ENCODE results near the gene TRNP1. TPM values are rescaled to one million over a fixed set of nuclear protein-coding genes. Genes with fewer than 3 reads are reported as not detected.

Gene TRNP1
- polyA plus RNA-seq, 1 donor (not counting 4 experiments of a cell fraction or from before 2014, with no cell fraction given), result 164 TPM

DNA sequence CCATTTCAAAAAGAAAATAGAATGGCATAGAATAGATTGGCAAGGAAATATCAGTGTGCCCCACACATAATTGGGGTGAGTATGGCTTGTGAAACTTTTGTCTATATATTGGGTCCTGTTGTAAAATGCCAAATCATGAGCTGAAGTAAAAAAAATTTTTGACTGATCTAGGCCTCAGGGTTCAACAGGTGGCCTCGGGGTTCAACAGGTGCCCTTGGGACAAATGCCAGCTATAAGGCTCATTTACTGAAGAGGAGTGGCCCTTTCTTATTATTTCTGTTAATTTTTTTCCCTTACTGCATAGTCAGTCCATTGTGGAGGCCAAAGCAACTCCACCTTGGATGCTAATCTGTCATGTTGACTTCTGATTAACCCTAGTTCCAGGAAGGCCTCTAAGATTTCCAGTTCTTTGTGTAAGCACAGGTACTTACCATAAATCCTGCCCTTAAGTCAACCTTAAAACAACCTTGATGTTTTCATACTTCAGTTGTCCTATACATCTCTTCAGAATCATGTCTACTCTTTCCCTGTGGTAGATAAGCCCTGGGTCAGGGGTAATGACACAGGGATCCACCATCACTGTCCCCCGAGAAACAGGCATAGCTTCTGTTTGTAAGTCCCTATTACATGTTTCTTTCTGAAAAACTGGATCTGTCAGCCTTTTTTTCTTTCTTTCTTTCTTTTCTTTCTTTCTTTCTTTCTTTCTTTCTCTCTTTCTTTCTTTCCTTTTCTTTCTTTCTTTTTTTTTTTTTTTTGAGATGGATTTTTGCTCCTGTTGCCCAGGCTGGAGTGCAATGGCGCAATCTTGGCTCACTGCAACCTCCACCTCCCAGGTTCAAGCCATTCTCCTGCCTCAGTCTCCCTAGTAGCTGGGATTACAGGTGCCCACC, 16.6 kb upstream of the TRNP1 start:
- Histone ChIP-seq H3K4me2 (ENCODE audit: control insufficient read depth, extremely low read depth, insufficient read depth, low read depth, low read length) (no peak overlapping the region), H2AFZ (ENCODE audit: control insufficient read depth, low read length) (no peak overlapping the region), H3K9me1 (ENCODE audit: control insufficient read depth, extremely low read depth, insufficient read depth, low read length) (peaks cover 3% of the 10 kb centered on the region), H3K9me3 (ENCODE audit: control insufficient read depth, low read depth, low read length) (no peaks in the 10 kb centered on the region), H3K36me3 (ENCODE audit: control insufficient read depth in 2 of 2, extremely low read depth in 1 of 2, insufficient read depth in 2 of 2, low read length in 2 of 2) (no peaks in the 10 kb centered on the region), H3K4me3 (ENCODE audit: control insufficient read depth in 2 of 3, extremely low read depth in 1 of 3, insufficient read depth in 2 of 3, low read depth in 1 of 3, low read length in 3 of 3) (no peak overlapping the region), H3K79me2 (ENCODE audit: control insufficient read depth, insufficient read depth, low read length) (no peaks in the 10 kb centered on the region), H3K27ac (ENCODE audit: control insufficient read depth, insufficient read depth, low read length) (no peak overlapping the region), H3K4me1 (ENCODE audit: control insufficient read depth, extremely low read depth, insufficient read depth, low read length) (no peaks in the 10 kb centered on the region), H3K9ac (ENCODE audit: control insufficient read depth, extremely low read depth, insufficient read depth, low read length) (no peak overlapping the region), H4K20me1 (ENCODE audit: control insufficient read depth, extremely low read depth, insufficient read depth, low read length) (no peaks in the 10 kb centered on the region), H3K27me3 (ENCODE audit: control insufficient read depth, extremely low read depth, insufficient read depth, low read length) (no peaks in the 10 kb centered on the region)
- FAIRE-seq (no peak), DNase-seq (ENCODE audit: low read depth, low spot score) (no peak)
- TF ChIP-seq, protein P1, sequence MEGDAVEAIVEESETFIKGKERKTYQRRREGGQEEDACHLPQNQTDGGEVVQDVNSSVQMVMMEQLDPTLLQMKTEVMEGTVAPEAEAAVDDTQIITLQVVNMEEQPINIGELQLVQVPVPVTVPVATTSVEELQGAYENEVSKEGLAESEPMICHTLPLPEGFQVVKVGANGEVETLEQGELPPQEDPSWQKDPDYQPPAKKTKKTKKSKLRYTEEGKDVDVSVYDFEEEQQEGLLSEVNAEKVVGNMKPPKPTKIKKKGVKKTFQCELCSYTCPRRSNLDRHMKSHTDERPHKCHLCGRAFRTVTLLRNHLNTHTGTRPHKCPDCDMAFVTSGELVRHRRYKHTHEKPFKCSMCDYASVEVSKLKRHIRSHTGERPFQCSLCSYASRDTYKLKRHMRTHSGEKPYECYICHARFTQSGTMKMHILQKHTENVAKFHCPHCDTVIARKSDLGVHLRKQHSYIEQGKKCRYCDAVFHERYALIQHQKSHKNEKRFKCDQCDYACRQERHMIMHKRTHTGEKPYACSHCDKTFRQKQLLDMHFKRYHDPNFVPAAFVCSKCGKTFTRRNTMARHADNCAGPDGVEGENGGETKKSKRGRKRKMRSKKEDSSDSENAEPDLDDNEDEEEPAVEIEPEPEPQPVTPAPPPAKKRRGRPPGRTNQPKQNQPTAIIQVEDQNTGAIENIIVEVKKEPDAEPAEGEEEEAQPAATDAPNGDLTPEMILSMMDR (optimal IDR thresholded peaks at IDR 0.05 in 1 of 3, IDR thresholded peaks at IDR 0.05 in 1 of 3, conservative IDR thresholded peaks at IDR 0.05 in 1 of 3; ENCODE audit: extremely low read depth in 1 of 3, insufficient read depth in 2 of 3, low read length in 3 of 3), result no peak
- TF ChIP-seq EZH2 (IDR thresholded peaks at IDR 0.05; ENCODE audit: low read length), result no peak
- dilution Hi-C loops (cut with MboI; ENCODE audit: extremely low pct_ligation_motif_present, low sequenced_read_pairs), result no loop called here

DNA sequence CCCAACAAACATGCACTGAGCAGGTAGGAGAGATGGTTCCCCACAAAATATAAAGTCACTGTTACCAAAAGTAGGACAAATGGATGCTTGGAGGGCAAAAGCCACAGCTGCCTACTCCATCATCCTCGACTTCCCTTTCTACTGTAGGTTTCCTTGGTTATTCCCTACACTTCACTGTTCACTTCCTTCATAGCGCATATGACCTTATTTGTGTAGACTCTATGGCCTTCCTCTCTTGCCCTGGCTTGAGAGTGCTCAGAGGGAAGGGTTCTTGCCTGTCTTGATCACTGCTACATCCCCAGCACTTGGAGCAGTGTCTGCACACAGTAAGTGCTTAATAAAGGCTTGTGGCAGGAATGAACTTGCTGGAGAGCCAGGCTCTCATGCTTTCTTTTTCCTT, 14.6 kb upstream of the TRNP1 start:
- Histone ChIP-seq H3K79me2 (ENCODE audit: control insufficient read depth, insufficient read depth, low read length) (no peaks in the 10 kb centered on the region), H3K4me1 (ENCODE audit: control insufficient read depth, extremely low read depth, insufficient read depth, low read length) (no peaks in the 10 kb centered on the region), H2AFZ (ENCODE audit: control insufficient read depth, low read length) (no peak overlapping the region), H3K4me2 (ENCODE audit: control insufficient read depth, extremely low read depth, insufficient read depth, low read depth, low read length) (no peak overlapping the region), H3K27me3 (ENCODE audit: control insufficient read depth, extremely low read depth, insufficient read depth, low read length) (no peaks in the 10 kb centered on the region), H3K9me1 (ENCODE audit: control insufficient read depth, extremely low read depth, insufficient read depth, low read length) (peaks cover 3% of the 10 kb centered on the region), H3K9me3 (ENCODE audit: control insufficient read depth, low read depth, low read length) (no peaks in the 10 kb centered on the region), H3K27ac (ENCODE audit: control insufficient read depth, insufficient read depth, low read length) (no peak overlapping the region), H3K36me3 (ENCODE audit: control insufficient read depth in 2 of 2, extremely low read depth in 1 of 2, insufficient read depth in 2 of 2, low read length in 2 of 2) (no peaks in the 10 kb centered on the region), H3K9ac (ENCODE audit: control insufficient read depth, extremely low read depth, insufficient read depth, low read length) (no peak overlapping the region), H3K4me3 (ENCODE audit: control insufficient read depth in 2 of 3, extremely low read depth in 1 of 3, insufficient read depth in 2 of 3, low read depth in 1 of 3, low read length in 3 of 3) (no peak overlapping the region), H4K20me1 (ENCODE audit: control insufficient read depth, extremely low read depth, insufficient read depth, low read length) (no peaks in the 10 kb centered on the region)
- TF ChIP-seq EZH2 (IDR thresholded peaks at IDR 0.05; ENCODE audit: low read length), result no peak
- TF ChIP-seq, protein P1 (optimal IDR thresholded peaks at IDR 0.05 in 1 of 3, IDR thresholded peaks at IDR 0.05 in 1 of 3, conservative IDR thresholded peaks at IDR 0.05 in 1 of 3; ENCODE audit: extremely low read depth in 1 of 3, insufficient read depth in 2 of 3, low read length in 3 of 3), result no peak
- dilution Hi-C loops (cut with MboI; ENCODE audit: extremely low pct_ligation_motif_present, low sequenced_read_pairs), result no loop called here
- DNase-seq (ENCODE audit: low read depth, low spot score) (no peak), FAIRE-seq (no peak)

All from keratinocyte (primary cell).